ENCODE measurements around the gene CHMP1B.

Gene CHMP1B

GRCh38 chr18:11851146-11851805, at the start of gene CHMP1B:
TSS of gene CHMP1B (plus strand) at chr18:11851413. CDS start at chr18:11851512, 99 bp downstream.
- no peaks in the 10 kb centered on the region for H3K9me3 ChIP-seq
- no peak for TF ChIP-seq Cebpa-rat (IDR thresholded peaks at IDR 0.05)
- peak within 1 kb of the TSS; percentile 96 for H3K4me3 ChIP-seq
- peaks cover 28% of the 10 kb centered on the region for H3K4me1 ChIP-seq
- H3K27me3 ChIP-seq = no peaks in the 10 kb centered on the region
- H3K9ac ChIP-seq = peak within 1 kb of the TSS; percentile 97
- H3K4me2 ChIP-seq = peak within 1 kb of the TSS; percentile 85
- H3K27ac ChIP-seq = peak within 1 kb of the TSS; percentile 93
- peaks cover 9% of the 10 kb centered on the region for H3K36me3 ChIP-seq
- H4K20me1 ChIP-seq = peaks cover 47% of the 10 kb centered on the region

- Histone ChIP-seq H3K4me3 (no peak overlapping the region), H3K4me2 (no peak overlapping the region), H4K20me1 (no peaks in the 10 kb centered on the region), H3K36me3 (no peaks in the 10 kb centered on the region), H3K9ac (no peak overlapping the region), H3K27me3 (no peaks in the 10 kb centered on the region), H3K27ac (no peak overlapping the region), H3K9me3 (no peaks in the 10 kb centered on the region), H3K4me1 (no peaks in the 10 kb centered on the region)
- TF ChIP-seq Cebpa-rat (IDR thresholded peaks at IDR 0.05) = no peak
These were observed 49.6 kb upstream of the CHMP1B start for GRCh38 chr18:11801573-11801972.

DNA sequence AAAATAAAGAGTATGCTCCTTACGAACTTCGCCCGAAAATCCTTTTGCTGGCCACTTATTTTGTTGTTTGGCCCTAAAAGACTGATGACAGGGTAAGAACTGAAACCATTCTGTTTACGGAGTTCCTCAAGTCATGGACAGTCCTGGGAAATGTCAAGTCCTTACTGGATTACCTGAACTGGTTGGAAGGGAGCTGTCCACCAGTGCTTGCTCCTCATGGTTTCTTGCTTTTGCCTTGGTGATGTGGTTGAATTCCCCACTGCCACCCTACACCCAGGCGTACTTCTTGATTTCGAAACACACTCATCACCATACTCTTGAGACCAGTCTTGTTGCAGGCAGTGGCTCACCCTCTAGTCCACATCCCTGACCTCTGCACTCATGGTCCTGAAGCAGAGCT, 49.1 kb upstream of the CHMP1B start:
- H3K36me3 ChIP-seq = no peaks in the 10 kb centered on the region
- H3K9ac ChIP-seq = no peak overlapping the region
- H3K27me3 ChIP-seq = no peaks in the 10 kb centered on the region
- no peak for TF ChIP-seq Cebpa-rat (IDR thresholded peaks at IDR 0.05)
- H3K4me1 ChIP-seq = no peaks in the 10 kb centered on the region
- H3K27ac ChIP-seq = no peak overlapping the region
- no peak overlapping the region for H3K4me2 ChIP-seq
- H3K4me3 ChIP-seq = no peak overlapping the region
- no peaks in the 10 kb centered on the region for H3K9me3 ChIP-seq
- H4K20me1 ChIP-seq = no peaks in the 10 kb centered on the region

DNA sequence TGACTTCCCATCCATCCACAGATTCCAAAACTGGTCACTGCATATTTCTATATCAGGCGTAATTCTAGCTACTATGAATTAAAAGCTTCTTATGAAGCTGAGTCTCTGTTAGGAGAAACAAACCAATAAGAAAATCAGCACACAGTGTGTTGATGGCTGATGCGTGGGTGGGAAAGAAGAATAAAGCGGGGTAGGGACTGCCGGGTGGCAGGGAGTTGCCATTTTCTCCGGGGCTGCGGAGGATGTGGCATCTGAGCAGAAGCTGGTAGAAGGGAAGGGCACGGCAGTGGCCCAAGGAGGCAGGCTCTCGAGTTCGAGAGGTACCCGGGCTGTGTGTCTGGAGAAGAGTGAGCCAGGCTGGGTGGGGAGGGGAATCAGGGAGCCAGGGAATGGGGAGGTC, 48.6 kb upstream of the CHMP1B start:
- TF ChIP-seq Cebpa-rat (IDR thresholded peaks at IDR 0.05) = no peak
- H4K20me1 ChIP-seq = no peaks in the 10 kb centered on the region
- no peaks in the 10 kb centered on the region for H3K36me3 ChIP-seq
- H3K9me3 ChIP-seq = no peaks in the 10 kb centered on the region
- H3K4me3 ChIP-seq = no peak overlapping the region
- no peak overlapping the region for H3K27ac ChIP-seq
- H3K4me2 ChIP-seq = no peak overlapping the region
- no peaks in the 10 kb centered on the region for H3K4me1 ChIP-seq
- no peaks in the 10 kb centered on the region for H3K27me3 ChIP-seq
- H3K9ac ChIP-seq = no peak overlapping the region

DNA sequence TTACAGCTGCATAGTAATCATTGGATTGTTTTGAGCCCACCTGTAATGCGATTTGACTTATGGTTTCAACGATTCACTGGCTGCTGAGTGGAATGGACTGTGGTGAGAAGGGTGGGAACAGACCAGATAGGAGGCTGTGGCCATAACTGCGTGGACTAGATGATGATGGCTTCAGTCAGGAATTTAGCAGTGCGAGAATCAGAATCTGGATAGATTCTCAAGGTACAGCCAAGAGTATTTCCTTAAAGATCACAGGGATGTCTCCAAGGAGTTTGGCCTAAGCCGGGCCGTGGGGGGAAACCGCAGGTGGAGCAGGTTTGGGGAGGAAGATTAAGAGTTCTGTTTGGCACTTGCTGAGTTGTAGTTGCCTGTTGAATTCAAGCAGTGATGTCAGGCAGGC, 44.0 kb upstream of the CHMP1B start:
- Histone ChIP-seq H3K27ac (no peak overlapping the region), H4K20me1 (no peaks in the 10 kb centered on the region), H3K36me3 (no peaks in the 10 kb centered on the region), H3K4me3 (no peak overlapping the region), H3K9ac (no peak overlapping the region), H3K4me2 (no peak overlapping the region), H3K27me3 (no peaks in the 10 kb centered on the region), H3K4me1 (no peaks in the 10 kb centered on the region), H3K9me3 (no peaks in the 10 kb centered on the region)
- TF ChIP-seq Cebpa-rat (IDR thresholded peaks at IDR 0.05) = no peak

- no peaks in the 10 kb centered on the region for H4K20me1 ChIP-seq
- H3K27ac ChIP-seq = no peak overlapping the region
- H3K27me3 ChIP-seq = no peaks in the 10 kb centered on the region
- H3K4me1 ChIP-seq = no peaks in the 10 kb centered on the region
- no peak overlapping the region for H3K4me2 ChIP-seq
- H3K9me3 ChIP-seq = no peaks in the 10 kb centered on the region
- H3K36me3 ChIP-seq = no peaks in the 10 kb centered on the region
- no peak for TF ChIP-seq Cebpa-rat (IDR thresholded peaks at IDR 0.05)
- no peak overlapping the region for H3K4me3 ChIP-seq
- H3K9ac ChIP-seq = no peak overlapping the region
These were observed 43.0 kb upstream of the CHMP1B start for GRCh38 chr18:11808001-11808855.

DNA sequence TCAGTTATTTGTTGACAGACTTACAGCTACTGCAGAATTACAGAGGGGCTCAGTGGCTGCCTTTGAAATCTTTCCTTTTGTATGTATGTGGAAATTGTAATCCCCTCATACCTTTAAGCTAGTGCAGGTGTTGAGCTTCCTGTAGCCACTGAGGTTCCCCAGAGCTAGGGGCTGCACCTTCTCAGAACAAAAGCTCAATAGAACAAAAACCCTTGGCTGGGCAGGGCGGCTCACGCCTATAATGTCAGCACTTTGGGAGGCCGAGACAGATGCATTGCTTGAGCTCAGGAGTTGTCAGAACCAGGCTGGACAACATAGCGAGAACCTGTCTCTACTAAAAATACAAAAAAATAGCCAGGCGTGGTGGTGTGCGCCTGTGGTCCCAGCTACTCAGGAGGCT, 41.3 kb upstream of the CHMP1B start:
- no peaks in the 10 kb centered on the region for H3K36me3 ChIP-seq
- no peak overlapping the region for H3K4me3 ChIP-seq
- H3K4me2 ChIP-seq = no peak overlapping the region
- no peak overlapping the region for H3K27ac ChIP-seq
- no peaks in the 10 kb centered on the region for H3K9me3 ChIP-seq
- H3K27me3 ChIP-seq = no peaks in the 10 kb centered on the region
- H4K20me1 ChIP-seq = no peaks in the 10 kb centered on the region
- no peak for TF ChIP-seq Cebpa-rat (IDR thresholded peaks at IDR 0.05)
- no peaks in the 10 kb centered on the region for H3K4me1 ChIP-seq
- no peak overlapping the region for H3K9ac ChIP-seq

DNA sequence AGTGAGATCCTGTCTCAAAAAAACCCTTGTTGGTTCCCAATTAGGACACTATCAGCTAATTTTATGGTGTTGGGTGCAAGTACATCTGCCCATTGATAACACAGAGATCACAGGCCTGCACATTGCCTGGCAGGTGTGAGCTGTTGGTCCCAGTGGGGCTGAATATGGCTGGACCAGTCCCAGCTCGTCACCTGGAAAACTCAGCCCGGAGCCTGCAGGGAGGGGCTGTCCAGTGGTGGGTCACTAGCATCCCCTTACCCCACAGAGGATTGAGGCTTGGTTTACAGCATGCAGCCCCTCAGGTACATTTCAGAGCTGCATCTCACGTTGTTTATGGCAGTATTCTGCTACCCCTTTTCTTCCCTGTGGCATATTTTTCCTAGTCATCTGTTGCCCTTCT, 40.8 kb upstream of the CHMP1B start:
- Histone ChIP-seq H3K4me2 (no peak overlapping the region), H3K36me3 (no peaks in the 10 kb centered on the region), H3K4me3 (no peak overlapping the region), H3K9ac (no peak overlapping the region), H3K9me3 (no peaks in the 10 kb centered on the region), H3K27ac (no peak overlapping the region), H3K27me3 (no peaks in the 10 kb centered on the region), H4K20me1 (no peaks in the 10 kb centered on the region), H3K4me1 (no peaks in the 10 kb centered on the region)
- TF ChIP-seq Cebpa-rat (IDR thresholded peaks at IDR 0.05) = no peak

GRCh38 chr18:11811009-11811408, 40.2 kb upstream of the CHMP1B start:
- Histone ChIP-seq H4K20me1 (no peaks in the 10 kb centered on the region), H3K9me3 (no peaks in the 10 kb centered on the region)

GRCh38 chr18:11817229-11817628, 34.0 kb upstream of the CHMP1B start:
- no peak overlapping the region for H3K9ac ChIP-seq
- no peak for TF ChIP-seq Cebpa-rat (IDR thresholded peaks at IDR 0.05)
- H3K9me3 ChIP-seq = no peaks in the 10 kb centered on the region
- H3K27me3 ChIP-seq = no peaks in the 10 kb centered on the region
- no peak overlapping the region for H3K27ac ChIP-seq
- no peaks in the 10 kb centered on the region for H4K20me1 ChIP-seq
- H3K4me2 ChIP-seq = no peak overlapping the region
- no peak overlapping the region for H3K4me3 ChIP-seq
- H3K4me1 ChIP-seq = no peaks in the 10 kb centered on the region
- H3K36me3 ChIP-seq = no peaks in the 10 kb centered on the region

More at GRCh38 chr18:11811009-11811408, 40.2 kb upstream of the CHMP1B start:
- H3K9ac ChIP-seq = no peak overlapping the region
- no peak for TF ChIP-seq Cebpa-rat (IDR thresholded peaks at IDR 0.05)
- no peaks in the 10 kb centered on the region for H3K27me3 ChIP-seq
- no peaks in the 10 kb centered on the region for H3K36me3 ChIP-seq
- H3K4me1 ChIP-seq = no peaks in the 10 kb centered on the region
- H3K4me3 ChIP-seq = no peak overlapping the region
- H3K27ac ChIP-seq = no peak overlapping the region
- H3K4me2 ChIP-seq = no peak overlapping the region

All from BLaER1 (cell line).